GM18951 (cell line): ENCODE data around the gene OPTN.
"Not testable (repeated sequence)": the region's sequence is repeated elsewhere in the genome, so short reads cannot be mapped to it uniquely, and the experiment has no call there.

Experiments used
- POLR2A ChIP-seq: IDR thresholded peaks from 4 replicates; pipeline ENCODE4 v1.6.1; 2011; ENCODE audit warnings: mild to moderate bottlenecking; ENCODE audit not compliant: insufficient read length, insufficient read depth; ENCODE audit errors: extremely low read depth
- in situ Hi-C: fragments of 300-500 bp; cut with MboI; formaldehyde crosslinking; loops from one replicate; pipeline ENCODE4 v1.12.0; 2022; ENCODE audit warnings: low sequenced_read_pairs, mixed read lengths, inconsistent platforms; ENCODE audit not compliant: unreplicated experiment

OPTN gene

GRCh38 chr10:13117841-13118783 lies 18.1 kb downstream of the OPTN start:
- in situ Hi-C loops, result no loop called here
- TF ChIP-seq POLR2A, result no peak

GRCh38 chr10:13118784-13119410 lies 18.9 kb downstream of the OPTN start:
- TF ChIP-seq POLR2A, result no peak
- in situ Hi-C loops, result no loop called here

GRCh38 chr10:13120786-13121499 lies 21.0 kb downstream of the OPTN start:
- in situ Hi-C loops, result no loop called here
- no peak for TF ChIP-seq POLR2A

- TF ChIP-seq POLR2A, result no peak
- in situ Hi-C loops, result no loop called here
Measured at GRCh38 chr10:13121500-13121854, 21.5 kb downstream of the OPTN start.

- TF ChIP-seq POLR2A, result no peak
- in situ Hi-C loops, result no loop called here
Measured at GRCh38 chr10:13136651-13137050, 36.7 kb downstream of the OPTN start.

GRCh38 chr10:13139150-13139549 lies 39.2 kb downstream of the OPTN start:
- no peak for TF ChIP-seq POLR2A

GRCh38 chr10:13139676-13140075 lies 39.7 kb downstream of the OPTN start:
- no peak for TF ChIP-seq POLR2A

More at GRCh38 chr10:13139150-13139549, 39.2 kb downstream of the OPTN start:
- in situ Hi-C loops, result no loop called here

GRCh38 chr10:13140627-13141190 lies 40.7 kb downstream of the OPTN start:
- in situ Hi-C loops, result no loop called here
- no peak for TF ChIP-seq POLR2A

More at GRCh38 chr10:13139676-13140075, 39.7 kb downstream of the OPTN start:
- in situ Hi-C loops, result no loop called here

- in situ Hi-C loops, result no loop called here
- no peak for TF ChIP-seq POLR2A
Measured at GRCh38 chr10:13143766-13144165, 43.8 kb downstream of the OPTN start.

- in situ Hi-C loops, result no loop called here
Measured at GRCh38 chr10:13144814-13145213, 44.9 kb downstream of the OPTN start.

GRCh38 chr10:13146379-13146778 lies 46.4 kb downstream of the OPTN start:
- no peak for TF ChIP-seq POLR2A
- in situ Hi-C loops, result no loop called here

More at GRCh38 chr10:13144814-13145213, 44.9 kb downstream of the OPTN start:
- no peak for TF ChIP-seq POLR2A

GRCh38 chr10:13147161-13147560 lies 47.2 kb downstream of the OPTN start:
- TF ChIP-seq POLR2A, result no peak
- in situ Hi-C loops, result no loop called here

GRCh38 chr10:13152296-13152695 lies 52.3 kb downstream of the OPTN start:
- in situ Hi-C loops, result no loop called here
- TF ChIP-seq POLR2A, result no peak

- in situ Hi-C loops, result not testable (repeated sequence)
Measured at GRCh38 chr10:13155860-13156259, 55.9 kb downstream of the OPTN start.
